ENCODE data around the gene GHITM.

- no peak for TF ChIP-seq CTCF (IDR thresholded peaks at IDR 0.05)
- TF ChIP-seq POLR2A (IDR thresholded peaks at IDR 0.05) = no peak
These were observed 24.7 kb downstream of the GHITM start for GRCh38 chr10:84163996-84164395.

Data from upper lobe of left lung (tissue), 4 donors.